ENCODE data around the gene ANAPC7. TPM values are rescaled to one million over a fixed set of nuclear protein-coding genes. Genes with fewer than 3 reads are reported as not detected.
"Not testable (repeated sequence)": the region's sequence is repeated elsewhere in the genome, so short reads cannot be mapped to it uniquely, and the experiment has no call there.

The ANAPC7 gene
- total RNA-seq, 1 donor from 2014 or later = 91.8 TPM

- TF ChIP-seq CTCF (IDR thresholded peaks at IDR 0.05; ENCODE audit: unreplicated experiment) = no peak
- H3K9me3 Mint-ChIP-seq (ENCODE audit: low read depth) = no peaks in the 10 kb centered on the region
- no peak overlapping the region for H3K27ac Mint-ChIP-seq
- H3K4me1 Mint-ChIP-seq (ENCODE audit: low read depth) = no peaks in the 10 kb centered on the region
- H3K27me3 Mint-ChIP-seq = no peaks in the 10 kb centered on the region
- no peak overlapping the region for H3K4me3 Mint-ChIP-seq (ENCODE audit: low read depth)
- no peak for DNase-seq (ENCODE audit: low spot score, unreplicated experiment)
- H3K36me3 Mint-ChIP-seq (ENCODE audit: insufficient read depth) = peaks cover 2% of the 10 kb centered on the region
Measured at GRCh38 chr12:110366321-110367142, 37.0 kb downstream of the ANAPC7 start.

GRCh38 chr12:110365489-110366320 lies 37.8 kb downstream of the ANAPC7 start:
- no peaks in the 10 kb centered on the region for H3K27me3 Mint-ChIP-seq
- no peak for DNase-seq (ENCODE audit: low spot score, unreplicated experiment)
- no peak overlapping the region for H3K4me3 Mint-ChIP-seq (ENCODE audit: low read depth)
- peaks cover 2% of the 10 kb centered on the region for H3K36me3 Mint-ChIP-seq (ENCODE audit: insufficient read depth)
- no peaks in the 10 kb centered on the region for H3K9me3 Mint-ChIP-seq (ENCODE audit: low read depth)
- no peaks in the 10 kb centered on the region for H3K4me1 Mint-ChIP-seq (ENCODE audit: low read depth)
- TF ChIP-seq CTCF (IDR thresholded peaks at IDR 0.05; ENCODE audit: unreplicated experiment) = no peak
- H3K27ac Mint-ChIP-seq = no peak overlapping the region

GRCh38 chr12:110361216-110361615 lies 42.3 kb downstream of the ANAPC7 start:
- Mint-ChIP-seq H3K27ac (no peak overlapping the region), H3K4me1 (ENCODE audit: low read depth) (no peaks in the 10 kb centered on the region), H3K27me3 (no peaks in the 10 kb centered on the region), H3K4me3 (ENCODE audit: low read depth) (no peak overlapping the region), H3K9me3 (ENCODE audit: low read depth) (no peaks in the 10 kb centered on the region), H3K36me3 (ENCODE audit: insufficient read depth) (no peaks in the 10 kb centered on the region)
- TF ChIP-seq CTCF (IDR thresholded peaks at IDR 0.05; ENCODE audit: unreplicated experiment) = no peak
- DNase-seq (ENCODE audit: low spot score, unreplicated experiment) = no peak

DNA sequence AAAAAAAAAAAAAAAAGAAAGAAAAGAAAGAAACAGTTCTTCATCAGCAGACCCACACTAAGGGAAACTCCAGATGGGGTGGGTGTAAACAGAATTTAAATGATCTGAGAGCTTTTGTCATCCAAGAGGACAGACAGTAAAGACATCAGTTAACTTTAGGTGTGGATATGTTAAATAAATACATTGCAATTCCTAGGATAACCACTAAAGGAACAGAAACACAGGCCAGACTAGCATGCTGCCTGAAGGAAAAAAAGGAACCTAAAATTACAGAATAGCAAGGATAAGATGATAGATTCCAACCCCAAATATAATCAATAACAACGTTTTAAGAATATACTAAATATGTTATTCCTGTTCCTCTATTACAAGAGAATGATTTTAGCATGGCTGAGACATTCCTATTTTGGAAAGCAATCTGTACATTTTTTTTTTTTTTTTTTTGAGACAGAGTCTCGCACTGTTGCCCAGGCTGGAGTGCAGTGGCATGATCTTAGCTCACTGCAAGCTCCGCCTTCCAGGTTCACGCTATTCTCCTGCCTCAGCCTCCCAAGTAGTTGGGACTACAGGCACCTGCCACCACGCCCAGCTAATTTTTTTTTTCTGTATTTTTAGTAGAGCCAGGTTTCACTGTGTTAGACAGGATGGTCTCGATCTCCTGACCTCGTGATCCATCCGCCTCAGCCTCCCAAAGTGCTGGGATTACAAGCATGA lies 45.0 kb downstream of the ANAPC7 start:
- not testable (repeated sequence) for H3K4me3 Mint-ChIP-seq (ENCODE audit: low read depth); DNase-seq (ENCODE audit: low spot score, unreplicated experiment)

More for the DNA sequence above, 45.0 kb downstream of the ANAPC7 start:
- not testable (repeated sequence) for H3K9me3 Mint-ChIP-seq (ENCODE audit: low read depth); H3K36me3 Mint-ChIP-seq (ENCODE audit: insufficient read depth); H3K27me3 Mint-ChIP-seq; H3K27ac Mint-ChIP-seq; H3K4me1 Mint-ChIP-seq (ENCODE audit: low read depth)
- TF ChIP-seq CTCF (IDR thresholded peaks at IDR 0.05; ENCODE audit: unreplicated experiment) = peak; percentile 37
